ENCODE measurements around the gene JUND.

DNA sequence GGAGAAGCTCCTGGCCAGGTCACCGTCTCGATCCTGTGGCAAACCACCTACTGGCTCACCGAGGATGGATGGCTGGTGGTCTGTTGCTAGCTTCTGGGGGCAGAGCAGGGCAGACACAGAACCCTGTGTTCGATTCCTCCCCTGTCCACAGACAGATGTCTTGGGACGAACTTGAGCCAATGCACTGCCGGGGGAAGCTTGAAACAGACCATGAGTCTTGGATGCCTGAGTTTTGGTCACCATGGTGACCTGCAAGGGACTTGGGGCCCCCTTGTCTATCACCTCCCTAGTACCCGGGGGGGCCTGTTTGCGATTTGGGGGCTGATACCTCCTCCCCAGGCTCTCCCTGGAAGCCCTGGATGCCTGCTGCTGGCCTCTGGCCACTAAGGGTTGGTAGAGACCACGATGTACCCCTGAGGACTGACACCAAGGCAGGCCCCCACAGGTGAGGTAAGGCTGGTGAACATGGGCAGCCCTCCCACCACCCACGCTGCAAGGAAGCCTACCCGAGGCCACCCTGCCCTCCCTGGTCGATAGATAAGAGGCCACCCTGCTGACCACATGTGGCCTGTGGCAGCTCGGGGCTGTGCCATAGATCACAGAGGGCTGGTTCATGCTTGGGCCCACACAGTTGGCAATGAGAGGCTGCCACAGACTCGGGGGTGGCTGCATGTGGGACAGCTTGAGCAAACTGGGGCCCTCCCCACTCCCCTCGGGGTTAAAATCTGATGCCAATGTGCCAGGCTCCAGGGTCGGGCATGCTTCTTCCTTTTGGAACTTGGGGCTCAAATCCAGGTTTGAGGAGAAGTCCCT, 17.9 kb downstream of the JUND start:
- TF ChIP-seq GATA2 (IDR thresholded peaks at IDR 0.05; ENCODE audit: low read depth, low read length) (no peak), GATA3 (IDR thresholded peaks at IDR 0.05; ENCODE audit: low read depth, low read length) (no peak)
